Measurements from ENCODE around the gene LRRIQ1.

DNA sequence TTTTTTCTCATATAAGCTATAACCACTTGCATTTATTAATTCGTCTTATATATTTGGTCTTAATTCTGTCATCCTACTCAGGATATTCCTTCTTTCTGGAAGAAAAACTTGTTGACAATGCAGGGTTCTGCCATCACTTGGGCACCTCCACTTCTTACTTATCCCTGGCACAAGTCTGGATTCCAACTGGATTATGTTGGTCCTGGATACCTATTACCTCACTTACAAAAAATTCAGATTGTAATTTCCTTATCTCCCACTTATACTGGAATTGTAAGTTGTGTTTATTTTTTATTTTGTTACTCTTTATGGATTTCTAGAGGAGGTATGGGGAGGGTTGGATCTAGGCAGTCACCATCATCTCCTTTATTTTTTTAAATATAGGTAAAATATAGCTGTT lies 36.7 kb downstream of the LRRIQ1 start:
- TF ChIP-seq POLR2A (IDR thresholded peaks at IDR 0.05; ENCODE audit: low read length) (no peak), GATA1 (IDR thresholded peaks at IDR 0.05; ENCODE audit: low read depth, low read length) (no peak)
